ENCODE measurements around the gene ASPDH. TPM values are rescaled to one million over a fixed set of nuclear protein-coding genes. Genes with fewer than 3 reads are reported as not detected.

The ASPDH gene
- total RNA-seq, 1 donor from 2014 or later: not detected

- Mint-ChIP-seq H3K4me1 (ENCODE audit: low read depth, unreplicated experiment) (peaks cover 3% of the 10 kb centered on the region), H3K36me3 (ENCODE audit: unreplicated experiment) (no peaks in the 10 kb centered on the region), H3K9me3 (ENCODE audit: unreplicated experiment) (peaks cover 3% of the 10 kb centered on the region), H3K27me3 (ENCODE audit: unreplicated experiment) (peaks cover 2% of the 10 kb centered on the region), H3K4me3 (ENCODE audit: unreplicated experiment) (no peak overlapping the region), H3K27ac (ENCODE audit: unreplicated experiment) (no peak overlapping the region)
- TF ChIP-seq CTCF (IDR thresholded peaks at IDR 0.05; ENCODE audit: partially characterized antibody, unreplicated experiment): no peak
- DNase-seq: no peak
Measured at GRCh38 chr19:50498219-50499056, 15.3 kb downstream of the ASPDH start.

GRCh38 chr19:50497022-50497405 lies 16.7 kb downstream of the ASPDH start:
- H3K4me1 Mint-ChIP-seq (ENCODE audit: low read depth, unreplicated experiment): peaks cover 5% of the 10 kb centered on the region
- peak; percentile 43 for DNase-seq
- no peak for TF ChIP-seq CTCF (IDR thresholded peaks at IDR 0.05; ENCODE audit: partially characterized antibody, unreplicated experiment)
- no peak overlapping the region for H3K4me3 Mint-ChIP-seq (ENCODE audit: unreplicated experiment)
- peaks cover 4% of the 10 kb centered on the region for H3K27me3 Mint-ChIP-seq (ENCODE audit: unreplicated experiment)
- H3K36me3 Mint-ChIP-seq (ENCODE audit: unreplicated experiment): no peaks in the 10 kb centered on the region
- H3K9me3 Mint-ChIP-seq (ENCODE audit: unreplicated experiment): peaks cover 2% of the 10 kb centered on the region
- no peak overlapping the region for H3K27ac Mint-ChIP-seq (ENCODE audit: unreplicated experiment)

GRCh38 chr19:50496189-50497021 lies 17.3 kb downstream of the ASPDH start:
- H3K9me3 Mint-ChIP-seq (ENCODE audit: unreplicated experiment): peaks cover 6% of the 10 kb centered on the region
- peaks cover 9% of the 10 kb centered on the region for H3K27me3 Mint-ChIP-seq (ENCODE audit: unreplicated experiment)
- H3K36me3 Mint-ChIP-seq (ENCODE audit: unreplicated experiment): peaks cover 6% of the 10 kb centered on the region
- peak; percentile 67 for DNase-seq
- peaks cover 11% of the 10 kb centered on the region for H3K4me1 Mint-ChIP-seq (ENCODE audit: low read depth, unreplicated experiment)
- peak overlapping the region; percentile 14 for H3K4me3 Mint-ChIP-seq (ENCODE audit: unreplicated experiment)
- H3K27ac Mint-ChIP-seq (ENCODE audit: unreplicated experiment): peak overlapping the region; percentile 28
- no peak for TF ChIP-seq CTCF (IDR thresholded peaks at IDR 0.05; ENCODE audit: partially characterized antibody, unreplicated experiment)

GRCh38 chr19:50495020-50495531 lies 18.6 kb downstream of the ASPDH start:
- Mint-ChIP-seq H3K4me3 (ENCODE audit: unreplicated experiment) (no peak overlapping the region), H3K27ac (ENCODE audit: unreplicated experiment) (peak overlapping the region; percentile 6), H3K9me3 (ENCODE audit: unreplicated experiment) (peaks cover 7% of the 10 kb centered on the region), H3K36me3 (ENCODE audit: unreplicated experiment) (peaks cover 6% of the 10 kb centered on the region), H3K27me3 (ENCODE audit: unreplicated experiment) (peaks cover 10% of the 10 kb centered on the region), H3K4me1 (ENCODE audit: low read depth, unreplicated experiment) (peaks cover 19% of the 10 kb centered on the region)
- DNase-seq: no peak
- no peak for TF ChIP-seq CTCF (IDR thresholded peaks at IDR 0.05; ENCODE audit: partially characterized antibody, unreplicated experiment)
